ENCODE results near the gene ESPNL.
A peak's percentile ranks its signal among the peaks of the same experiment; 100 is the strongest.

The ESPNL gene

GRCh38 chr2:238104691-238105371 lies 4.7 kb downstream of the ESPNL start:
- H3K4me3 ChIP-seq = no peak overlapping the region
- no peak overlapping the region for H3K27ac ChIP-seq
- TF ChIP-seq CTCF (IDR thresholded peaks at IDR 0.05) = no peak
- H3K9me3 ChIP-seq = no peaks in the 10 kb centered on the region
- H3K36me3 ChIP-seq = no peaks in the 10 kb centered on the region
- peak; percentile 18 to 56 for DNase-seq
- intact Hi-C loops (cut with DNase I; ENCODE audit: low total_unique reads) = no loop called here
- H3K4me1 ChIP-seq = peaks cover 0 to 4% (median 0%) of the 10 kb centered on the region in 4 donors
- H3K27me3 ChIP-seq = no peaks in the 10 kb centered on the region

- no peak overlapping the region for H3K27ac ChIP-seq
- H3K27me3 ChIP-seq = no peaks in the 10 kb centered on the region
- TF ChIP-seq CTCF (IDR thresholded peaks at IDR 0.05) = no peak
- DNase-seq = peak; percentile 8 to 41
- intact Hi-C loops (cut with DNase I; ENCODE audit: low total_unique reads) = no loop called here
- H3K9me3 ChIP-seq = no peaks in the 10 kb centered on the region
- no peaks in the 10 kb centered on the region for H3K36me3 ChIP-seq
- H3K4me1 ChIP-seq = peaks cover 0 to 4% (median 0%) of the 10 kb centered on the region in 4 donors
- H3K4me3 ChIP-seq = no peak overlapping the region
Observed at GRCh38 chr2:238105506-238106338, 5.6 kb downstream of the ESPNL start.

- H3K27ac ChIP-seq = no peak overlapping the region
- DNase-seq = peak in 1 of 2 donors; percentile 55
- intact Hi-C loops (cut with DNase I; ENCODE audit: low total_unique reads) = no loop called here
- no peaks in the 10 kb centered on the region for H3K9me3 ChIP-seq
- TF ChIP-seq CTCF (IDR thresholded peaks at IDR 0.05) = no peak
- H3K4me3 ChIP-seq = no peak overlapping the region
- no peaks in the 10 kb centered on the region for H3K27me3 ChIP-seq
- H3K36me3 ChIP-seq = no peaks in the 10 kb centered on the region
- H3K4me1 ChIP-seq = peaks cover 0 to 4% (median 0%) of the 10 kb centered on the region in 4 donors
Observed at GRCh38 chr2:238106339-238106697, 6.2 kb downstream of the ESPNL start.

- peak; percentile 18 to 64 for DNase-seq
- no peak for TF ChIP-seq CTCF (IDR thresholded peaks at IDR 0.05)
- peaks cover 0 to 4% (median 0%) of the 10 kb centered on the region in 4 donors for H3K4me1 ChIP-seq
- H3K27ac ChIP-seq = no peak overlapping the region
- H3K4me3 ChIP-seq = no peak overlapping the region
- no peaks in the 10 kb centered on the region for H3K9me3 ChIP-seq
- no peaks in the 10 kb centered on the region for H3K36me3 ChIP-seq
- H3K27me3 ChIP-seq = no peaks in the 10 kb centered on the region
- intact Hi-C loops (cut with DNase I; ENCODE audit: low total_unique reads) = no loop called here
Observed at GRCh38 chr2:238106698-238107524, 6.8 kb downstream of the ESPNL start.

GRCh38 chr2:238107525-238108422 lies 7.6 kb downstream of the ESPNL start:
- Histone ChIP-seq H3K4me3 (no peak overlapping the region), H3K27ac (no peak overlapping the region), H3K4me1 (peaks cover 0 to 4% (median 0%) of the 10 kb centered on the region in 4 donors), H3K9me3 (peaks cover 0 to 5% (median 0%) of the 10 kb centered on the region in 3 donors), H3K36me3 (no peaks in the 10 kb centered on the region), H3K27me3 (no peaks in the 10 kb centered on the region)
- peak; percentile 18 to 63 for DNase-seq
- intact Hi-C loops (cut with DNase I; ENCODE audit: low total_unique reads) = no loop called here
- no peak for TF ChIP-seq CTCF (IDR thresholded peaks at IDR 0.05)
